Measurements from ENCODE around the gene THADA.

- TF ChIP-seq EZH2phosphoT487 (conservative IDR thresholded peaks at IDR 0.05; ENCODE audit: low read length) (no peak), CTCF (IDR thresholded peaks at IDR 0.05; ENCODE audit: insufficient read depth, low read length, poor library complexity, severe bottlenecking) (no peak)
These were observed 376.2 kb downstream of the THADA start for GRCh38 chr2:43219383-43220228.
